H1 (cell line): ENCODE measurements around the gene DARS1. TPM values are rescaled to one million over a fixed set of nuclear protein-coding genes. Genes with fewer than 3 reads are reported as not detected.

ENCODE experiments used
- CTCF ChIA-PET: fragments of 300-600 bp; sonication (Branson Sonifier 250); formaldehyde crosslinking; loops from one replicate; lab custom pipeline; 2021; ENCODE audit not compliant: partially characterized antibody; lab: Charles Lee
- POLR2A ChIA-PET: fragments of 300-600 bp; sonication (Branson Sonifier 250); formaldehyde crosslinking; loops from one replicate; lab custom pipeline; 2021; ENCODE audit warnings: inconsistent platforms; ENCODE audit not compliant: partially characterized antibody; lab: Charles Lee
- DNase-seq, 2 experiments: peaks; one replicate each; pipeline versions ENCODE4 v3.0.0 to v3.0.0-alpha.2; 2010 to 2022; ENCODE audit warnings: low spot score in 2 of 2, low read depth in 1 of 2, mixed read lengths in 1 of 2
- FAIRE-seq: peaks from 2 replicates; lab custom pipeline; 2011; peaks lifted over from hg19 to GRCh38; lab: Jason Lieb, UNC
- H2AFZ ChIP-seq: 2 replicates; pipeline ENCODE4 v1.8.1; 2012; ENCODE audit warnings: low read length, inconsistent platforms
- H2AK5ac ChIP-seq: 2 replicates; pipeline ENCODE4 v1.6.1; 2013; ENCODE audit warnings: low read depth, low read length
- H2BK120ac ChIP-seq: replicated peaks from 2 replicates; pipeline ENCODE3; 2013; ENCODE audit warnings: low read depth, low read length, inconsistent platforms
- H2BK12ac ChIP-seq: 2 replicates; pipeline ENCODE4 v1.6.1; 2013; ENCODE audit warnings: low read depth, low read length
- H2BK15ac ChIP-seq: 2 replicates; pipeline ENCODE4 v1.6.1; 2013; ENCODE audit warnings: low read length
- H2BK20ac ChIP-seq: 2 replicates; pipeline ENCODE4 v1.6.1; 2013; ENCODE audit warnings: low read length
- H2BK5ac ChIP-seq: 2 replicates; pipeline ENCODE4 v1.6.1; 2013; ENCODE audit warnings: low read depth, low read length
- H3K14ac ChIP-seq: 2 replicates; pipeline ENCODE4 v1.6.1; 2013; ENCODE audit warnings: inconsistent platforms; ENCODE audit not compliant: insufficient read length
- H3K18ac ChIP-seq: 2 replicates; pipeline ENCODE4 v1.6.1; 2013; ENCODE audit warnings: low read length; ENCODE audit errors: extremely low read depth
- H3K23ac ChIP-seq: 2 replicates; pipeline ENCODE4 v1.6.1; 2013; ENCODE audit warnings: inconsistent platforms; ENCODE audit not compliant: insufficient read length
- H3K23me2 ChIP-seq: 2 replicates; pipeline ENCODE4 v1.6.1; 2013; ENCODE audit warnings: low read depth, low read length
- H3K27ac ChIP-seq: 2 replicates; pipeline ENCODE4 v1.6.1; 2011; ENCODE audit warnings: low read depth, low read length, inconsistent platforms
- H3K27me3 ChIP-seq, 4 experiments: replicated peaks in 1 of 4; 1 replicate in 1 of 4; 2 replicates in 3 of 4; pipeline versions ENCODE4 v1.6.1 to v1.8.1; 2011 to 2013; ENCODE audit warnings: low read length in 3 of 4, mild to moderate bottlenecking in 3 of 4, inconsistent platforms in 2 of 4, mixed read lengths in 2 of 4, moderate library complexity in 1 of 4; ENCODE audit not compliant: control insufficient read depth in 3 of 4, insufficient read depth in 3 of 4; ENCODE audit errors: extremely low read depth in 1 of 4
- H3K36me3 ChIP-seq, 4 experiments: 2 replicates each; pipeline versions ENCODE4 v1.6.1 to v1.8.1; 2011 to 2013; ENCODE audit warnings: mild to moderate bottlenecking in 4 of 4, low read length in 3 of 4, moderate library complexity in 2 of 4, control low read depth in 1 of 4, inconsistent platforms in 1 of 4; ENCODE audit not compliant: insufficient read depth in 4 of 4, control insufficient read depth in 2 of 4
- H3K4ac ChIP-seq: replicated peaks from 2 replicates; pipeline ENCODE3; 2013; ENCODE audit warnings: low read length, low read depth, mixed read lengths, inconsistent platforms; ENCODE audit not compliant: insufficient read length
- H3K4me1 ChIP-seq, 4 experiments: replicated peaks in 1 of 4; 1 replicate in 1 of 4; 2 replicates in 3 of 4; pipeline versions ENCODE4 v1.6.1 to v1.8.1; 2011 to 2013; ENCODE audit warnings: low read length in 3 of 4, inconsistent platforms in 2 of 4, mixed read lengths in 1 of 4; ENCODE audit not compliant: insufficient read depth in 4 of 4, control insufficient read depth in 3 of 4
- H3K4me2 ChIP-seq, 2 experiments: 2 replicates each; pipeline versions ENCODE4 v1.6.1 to v1.8.1; 2011 to 2013; ENCODE audit warnings: low read depth in 2 of 2, low read length in 2 of 2, control low read depth in 1 of 2, inconsistent platforms in 1 of 2, mild to moderate bottlenecking in 1 of 2; ENCODE audit not compliant: insufficient read depth in 1 of 2
- H3K4me3 ChIP-seq, 4 experiments: fragments of 200-600, 300-600 bp in 1 of 4; sonication (generic), shearing (Covaris generic), sonication (Bioruptor Twin) in 1 of 4; 2 replicates each; pipeline versions ENCODE4 v1.5.1 to v1.8.1; 2011 to 2016; ENCODE audit warnings: low read length in 4 of 4, low read depth in 3 of 4, control low read depth in 2 of 4, inconsistent platforms in 2 of 4, mild to moderate bottlenecking in 2 of 4, mixed read lengths in 1 of 4, moderate library complexity in 1 of 4; ENCODE audit not compliant: insufficient read depth in 2 of 4; ENCODE audit errors: extremely low read depth in 1 of 4
- H3K56ac ChIP-seq: replicated peaks from 2 replicates; pipeline ENCODE3; 2013; ENCODE audit warnings: low read depth, mild to moderate bottlenecking, mixed read lengths, low read length, inconsistent platforms; ENCODE audit not compliant: insufficient read length
- H3K79me1 ChIP-seq: 2 replicates; pipeline ENCODE4 v1.6.1; 2013; ENCODE audit warnings: low read depth, low read length, control low read depth
- H3K79me2 ChIP-seq, 2 experiments: 2 replicates each; pipeline versions ENCODE4 v1.6.1 to v1.8.1; 2012 to 2013; ENCODE audit warnings: low read length in 2 of 2, mild to moderate bottlenecking in 2 of 2, inconsistent platforms in 1 of 2; ENCODE audit not compliant: insufficient read depth in 2 of 2, control insufficient read depth in 1 of 2
- H3K9ac ChIP-seq, 4 experiments: replicated peaks in 1 of 4; 1 replicate in 1 of 4; 2 replicates in 3 of 4; pipeline versions ENCODE4 v1.6.1 to v1.8.1; 2011 to 2013; ENCODE audit warnings: low read depth in 3 of 4, low read length in 3 of 4, control low read depth in 2 of 4, mild to moderate bottlenecking in 2 of 4, moderate library complexity in 2 of 4, inconsistent platforms in 1 of 4; ENCODE audit errors: extremely low read depth in 1 of 4
- H3K9me3 ChIP-seq, 2 experiments: 2 replicates each; pipeline versions ENCODE4 v1.6.1 to v1.8.1; 2012 to 2013; ENCODE audit warnings: mild to moderate bottlenecking in 2 of 2, moderate library complexity in 2 of 2, control low read depth in 1 of 2, inconsistent platforms in 1 of 2, low read depth in 1 of 2, low read length in 1 of 2, mixed read lengths in 1 of 2; ENCODE audit not compliant: insufficient read depth in 2 of 2
- H4K20me1 ChIP-seq, 2 experiments: replicated peaks in 1 of 2; 2 replicates each; pipeline versions ENCODE3 to v1.8.1; 2011 to 2013; ENCODE audit warnings: inconsistent platforms in 2 of 2, low read length in 2 of 2, mild to moderate bottlenecking in 1 of 2; ENCODE audit not compliant: insufficient read depth in 2 of 2, control insufficient read depth in 1 of 2
- H4K5ac ChIP-seq: 2 replicates; pipeline ENCODE4 v1.6.1; 2013; ENCODE audit warnings: low read length, low read depth, mixed read lengths, inconsistent platforms; ENCODE audit not compliant: insufficient read length
- H4K8ac ChIP-seq: 2 replicates; pipeline ENCODE4 v1.8.0; 2013; ENCODE audit warnings: mild to moderate bottlenecking, moderate library complexity, low read length, inconsistent platforms; ENCODE audit not compliant: insufficient read depth; ENCODE audit errors: extremely low read depth
- H4K91ac ChIP-seq: replicated peaks from 2 replicates; pipeline ENCODE3; 2013; ENCODE audit warnings: low read length, mixed read lengths, inconsistent platforms; ENCODE audit not compliant: insufficient read length
- CBX5 ChIP-seq: fragments of 300-800, 300-1000 bp; sonication (generic); IDR thresholded peaks from 2 replicates; pipeline ENCODE4 v1.7.1; 2016; ENCODE audit warnings: antibody characterized with exemption, low read length, low read depth
- CHD1 ChIP-seq: IDR thresholded peaks from 2 replicates; pipeline ENCODE4 v1.6.1; 2012; ENCODE audit warnings: low read depth, low read length, improper control_type of control experiment
- CREB1 ChIP-seq: IDR thresholded peaks from 2 replicates; pipeline ENCODE4 v1.6.1; 2012; ENCODE audit warnings: inconsistent platforms
- EP300 ChIP-seq, 2 experiments: IDR thresholded peaks; 1 replicate in 1 of 2; 2 replicates in 1 of 2; pipeline ENCODE4 v1.6.1; 2011 to 2012; ENCODE audit warnings: low read depth in 2 of 2, low read length in 2 of 2, mild to moderate bottlenecking in 2 of 2, borderline replicate concordance in 1 of 2, inconsistent platforms in 1 of 2, moderate library complexity in 1 of 2
- GTF2F1 ChIP-seq: IDR thresholded peaks from 2 replicates; pipeline ENCODE4 v1.6.1; 2012; ENCODE audit warnings: low read depth, low read length, improper control_type of control experiment, borderline replicate concordance
- MAFK ChIP-seq: IDR thresholded peaks from 2 replicates; pipeline ENCODE4 v1.6.1; 2012; ENCODE audit warnings: low read depth, mild to moderate bottlenecking, improper control_type of control experiment, low read length
- PHF8 ChIP-seq: fragments of 200-600 bp; sonication (generic); conservative IDR thresholded peaks from 2 replicates; pipeline ENCODE4 v1.7.1; 2012; ENCODE audit warnings: low read depth, mild to moderate bottlenecking, inconsistent platforms, low read length, moderate library complexity
- SIRT6 ChIP-seq: IDR thresholded peaks from one replicate; pipeline ENCODE4 v1.7.1; 2012; ENCODE audit warnings: low read length, inconsistent platforms
- SIX5 ChIP-seq: IDR thresholded peaks from 2 replicates; pipeline ENCODE4 v1.6.1; 2011; ENCODE audit warnings: mild to moderate bottlenecking, low read depth, low read length
- TEAD4 ChIP-seq: IDR thresholded peaks from 2 replicates; pipeline ENCODE4 v1.6.1; 2012; ENCODE audit warnings: low read depth, low read length, inconsistent platforms, mixed read lengths
- YY1 ChIP-seq: IDR thresholded peaks from 2 replicates; pipeline ENCODE4 v1.6.1; 2011; ENCODE audit warnings: low read depth, mild to moderate bottlenecking, low read length
- ZNF274 ChIP-seq: IDR thresholded peaks from 2 replicates; pipeline ENCODE4 v1.7.0; 2012; ENCODE audit warnings: low read length, borderline replicate concordance; ENCODE audit errors: extremely low read depth
- WGBS, 2 experiments: shearing (Covaris generic) in 1 of 2; methylation state at CpG; one replicate each; pipeline versions ENCODE4 v1.1.6 to v1.1.7; 2013 to 2015; ENCODE audit warnings: low lambda C conversion rate in 2 of 2, mixed read lengths in 2 of 2, inconsistent platforms in 1 of 2, low coverage in 1 of 2, missing lambda C conversion rate in 1 of 2; ENCODE audit not compliant: insufficient replicate concordance in 2 of 2, insufficient coverage in 1 of 2, insufficient read length in 1 of 2; ENCODE audit errors: extremely low coverage in 1 of 2, missing lambda C conversion rate in 1 of 2; 5-methylcytosine and 5-hydroxymethylcytosine counted together
- polyA plus RNA-seq, 7 experiments: library from polyadenylated mRNA; depleted of rRNA in 3 of 7; stranded (reverse) in 5 of 7; unstranded in 2 of 7; fragments of >200 nt in 5 of 7; fragments of 200-250 nt in 2 of 7; gene quantifications; 1 replicate in 5 of 7; 2 replicates in 1 of 7; 4 replicates in 1 of 7; pipeline versions ENCODE4 v1.2.1 to v1.2.3, GENCODE V29; 2011 to 2013; ENCODE audit warnings: missing spikeins in 2 of 7, mixed read lengths in 2 of 7
- total RNA-seq: library from RNA; stranded (reverse); fragmentation: NEBNext Ultra II Directional; extraction: Animal tissue kit (Norgen Biotek cat#: 25700); gene quantifications from 2 replicates; pipeline ENCODE4 v1.2.1, GENCODE V29; 2021

The DARS1 gene
- total and polyA plus RNA-seq, 2 of the 8 experiments (the other 6 are each of a cell fraction or from before 2014, with no cell fraction given) = 61.7 to 85.9 TPM

DNA sequence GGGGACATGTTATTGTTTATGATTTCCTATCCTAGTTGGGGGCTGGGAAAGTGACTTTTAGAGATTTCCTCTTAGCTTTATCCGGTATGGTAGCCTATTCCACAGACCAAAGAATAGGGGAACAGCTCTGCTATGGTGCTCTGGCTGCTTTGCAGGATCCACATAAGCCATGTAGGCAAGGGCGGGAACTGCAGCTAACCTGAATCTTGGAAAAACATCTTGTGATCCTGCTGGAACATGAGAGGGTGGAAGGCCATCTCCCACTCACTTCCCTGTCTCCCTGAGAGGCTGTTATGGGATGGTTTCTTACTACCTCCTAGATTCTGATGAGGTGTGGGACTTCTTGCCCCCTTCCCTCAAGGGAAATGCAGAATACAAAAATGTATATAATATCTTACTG is 2.0 kb upstream of the DARS1 start:
- H2BK20ac ChIP-seq = no peak overlapping the region
- no peaks in the 10 kb centered on the region for H3K27me3 ChIP-seq
- no peak overlapping the region for H4K5ac ChIP-seq
- no peak overlapping the region for H2BK5ac ChIP-seq
- H3K36me3 ChIP-seq = peaks cover 0 to 5% (median 0%) of the 10 kb centered on the region in 4 experiments; a peak in 2 of 8 replicates
- H4K91ac ChIP-seq = no peak overlapping the region
- no peak overlapping the region for H2AFZ ChIP-seq
- no peak overlapping the region for H2AK5ac ChIP-seq
- no peak overlapping the region for H2BK15ac ChIP-seq
- H2BK120ac ChIP-seq = no peak overlapping the region
- H3K27ac ChIP-seq = no peak overlapping the region
- no peak overlapping the region for H4K8ac ChIP-seq
- H3K23me2 ChIP-seq = peaks cover 5% of the 10 kb centered on the region
- H2BK12ac ChIP-seq = no peak overlapping the region
- H3K79me1 ChIP-seq = no peaks in the 10 kb centered on the region
- H3K9ac ChIP-seq = no peak overlapping the region
- H3K4me1 ChIP-seq = peaks cover 0 to 5% (median 4%) of the 10 kb centered on the region in 4 experiments; a peak in 5 of 7 replicates
- ChIA-PET CTCF (interaction anchor here (1.2 to 2.7 kb wide), 2 partner anchors 10 to 40 kb away, joined by 4 to 9 read pairs; no protein-coding TSS in a partner anchor), POLR2A (no interaction called here)
- no peak overlapping the region for H3K4me2 ChIP-seq
- no peaks in the 10 kb centered on the region for H4K20me1 ChIP-seq
- H3K14ac ChIP-seq = no peak overlapping the region
- H3K4ac ChIP-seq = no peak overlapping the region
- no peaks in the 10 kb centered on the region for H3K9me3 ChIP-seq
- TF ChIP-seq EP300 (IDR thresholded peaks at IDR 0.05; ENCODE audit: borderline replicate concordance in 1 of 2, low read depth in 2 of 2, low read length in 2 of 2) (no peak), CHD1 (no peak), CBX5 (no peak), YY1 (no peak), SIRT6 (no peak), SIX5 (no peak), TEAD4 (no peak), PHF8 (no peak), MAFK (no peak), ZNF274 (no peak), GTF2F1 (no peak), CREB1 (no peak)
- no peak overlapping the region for H3K23ac ChIP-seq
- H3K56ac ChIP-seq = no peak overlapping the region
- 88% methylated on average over 2 of the region's 2 CpGs; no CpG with 5 or more reads in 1 of the 2 experiments for WGBS, 2 experiments
- FAIRE-seq (no peak), DNase-seq (no peak)
- H3K18ac ChIP-seq = no peak overlapping the region
- H3K79me2 ChIP-seq = peaks cover 3 to 23% of the 10 kb centered on the region in 2 experiments
- H3K4me3 ChIP-seq = no peak overlapping the region
